Amniotic stem cell (primary cell): ENCODE data around the gene AGFG2.

ENCODE experiments used
- DNase-seq: peaks from one replicate; lab custom pipeline; 2025; lab: John Stamatoyannopoulos, UW

AGFG2 gene

DNA sequence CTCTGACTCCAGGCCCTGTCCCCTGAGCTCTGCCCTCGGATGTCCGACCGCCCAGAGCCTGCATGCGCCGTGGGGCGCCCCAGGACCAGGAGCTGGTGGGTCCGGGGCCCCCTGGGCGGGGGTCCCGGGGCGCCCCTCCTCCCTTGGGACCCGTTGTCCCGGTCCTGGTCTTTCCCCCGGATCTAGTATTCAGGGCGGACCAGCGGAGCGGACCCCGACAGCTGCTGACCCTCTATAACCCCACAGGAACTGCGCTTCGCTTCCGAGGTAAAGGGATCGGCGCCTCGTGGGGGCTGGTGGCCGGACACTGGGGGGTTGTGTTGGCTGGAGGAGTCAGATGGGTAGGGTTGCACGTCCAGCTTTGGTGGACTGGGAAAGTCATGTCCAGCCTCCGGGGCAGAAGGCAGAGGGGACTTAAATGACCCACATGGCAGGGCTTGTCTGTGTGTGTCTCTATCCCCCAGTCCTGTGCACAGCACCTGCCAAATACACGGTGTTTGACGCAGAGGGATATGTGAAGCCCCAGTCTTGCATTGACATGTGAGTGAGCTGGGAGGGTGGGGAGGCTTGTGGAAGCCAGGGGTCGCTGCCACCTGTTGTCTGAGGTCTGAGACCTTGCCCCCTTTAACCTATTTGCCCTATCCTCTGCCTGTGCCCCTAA lies 73.9 kb downstream of the AGFG2 start:
- DNase-seq = no peak

- DNase-seq = no peak
Measured at GRCh38 chr7:100613412-100614175, 74.6 kb downstream of the AGFG2 start.

DNA sequence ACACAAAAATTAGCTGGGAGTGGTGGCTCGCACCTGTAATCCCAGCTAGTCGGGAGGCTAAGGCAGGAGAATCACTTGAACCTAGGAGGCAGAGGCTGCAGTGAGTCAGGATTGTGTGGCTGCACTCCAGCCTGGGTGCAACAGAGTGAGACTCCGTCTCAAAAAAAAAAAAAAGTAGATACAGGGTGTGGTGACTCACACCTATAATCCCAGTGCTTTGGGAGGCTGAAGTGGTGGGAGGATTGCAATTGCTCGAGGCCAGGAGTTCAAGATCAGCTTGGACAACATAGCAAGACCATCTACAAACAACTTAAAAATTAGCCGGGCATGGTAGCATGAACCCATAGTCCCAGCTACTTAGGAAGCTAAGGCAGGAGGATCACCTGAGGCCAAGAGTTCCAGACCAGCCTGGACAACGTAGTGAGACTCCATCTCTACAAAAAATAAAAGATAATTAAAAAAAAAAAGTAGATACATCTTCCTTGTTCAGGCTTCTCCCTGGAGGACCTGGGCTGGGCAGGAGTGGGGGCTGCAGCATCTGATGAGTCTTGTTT lies 75.4 kb downstream of the AGFG2 start:
- no peak for DNase-seq
